ENCODE data around the gene FOXO4.

The FOXO4 gene

DNA sequence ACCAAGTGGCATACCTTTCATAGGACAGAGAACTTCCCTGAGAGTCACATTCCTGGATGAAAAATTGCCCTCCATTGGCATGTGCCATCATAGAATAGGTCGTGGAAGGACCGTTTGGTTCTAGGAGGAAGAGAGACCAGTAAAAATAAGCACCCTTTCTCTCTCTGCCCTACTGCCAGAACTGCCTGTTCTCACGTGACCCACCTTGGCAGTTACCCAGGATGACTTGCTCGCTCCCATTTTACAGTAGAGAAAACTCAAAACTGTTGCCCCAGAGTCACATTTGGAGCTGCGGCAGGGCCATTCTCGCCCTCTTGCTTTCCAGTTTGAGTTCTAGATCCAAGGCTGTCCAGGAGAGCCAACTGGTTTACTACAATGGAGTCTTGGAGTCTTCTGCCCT is 47.9 kb downstream of the FOXO4 start:
- no peak overlapping the region for H3K4ac ChIP-seq (ENCODE audit: low read length)
- H3K27me3 ChIP-seq (ENCODE audit: control insufficient read depth in 3 of 3, insufficient read depth in 3 of 3, low read depth in 1 of 3, low read length in 3 of 3): no peaks in the 10 kb centered on the region
- H3K36me3 ChIP-seq (replicated peaks in 1 of 2; ENCODE audit: control insufficient read depth in 2 of 2, insufficient read depth in 2 of 2, low read length in 2 of 2): peaks cover 8 to 40% of the 10 kb centered on the region in 2 donors
- no peak overlapping the region for H2AK5ac ChIP-seq (ENCODE audit: low read depth, low read length)
- H3K9me3 ChIP-seq (replicated peaks in 1 of 2; ENCODE audit: control insufficient read depth in 2 of 2, insufficient read depth in 1 of 2, low read depth in 1 of 2, low read length in 2 of 2): no peaks in the 10 kb centered on the region
- H3K18ac ChIP-seq (ENCODE audit: low read length): no peak overlapping the region
- no peak overlapping the region for H3K23ac ChIP-seq (ENCODE audit: low read depth, low read length, poor library complexity)
- no peak overlapping the region for H3K4me3 ChIP-seq (ENCODE audit: low read length in 2 of 2)
- H3K4me2 ChIP-seq (ENCODE audit: insufficient read depth, low read length, poor library complexity, severe bottlenecking): no peak overlapping the region
- H2BK5ac ChIP-seq (ENCODE audit: low read length): no peak overlapping the region
- H3K4me1 ChIP-seq (ENCODE audit: control insufficient read depth in 2 of 2, insufficient read depth in 1 of 2, low read depth in 1 of 2, low read length in 2 of 2): peaks cover 8 to 13% of the 10 kb centered on the region in 2 donors
- H2AFZ ChIP-seq (ENCODE audit: low read length): no peak overlapping the region
- no peak overlapping the region for H2BK15ac ChIP-seq (ENCODE audit: low read length)
- WGBS, 2 donors (ENCODE audit: extremely low coverage in 2 of 2, insufficient read length in 2 of 2, insufficient replicate concordance in 1 of 2): no CpG with 5 or more reads among the region's 6 CpGs
- no peak overlapping the region for H3K9ac ChIP-seq (ENCODE audit: low read depth, low read length, poor library complexity)
- no peak overlapping the region for H3K14ac ChIP-seq (ENCODE audit: low read length)
- H2BK12ac ChIP-seq (ENCODE audit: low read length): no peak overlapping the region
- no peak for DNase-seq (ENCODE audit: low spot score)
- H3K27ac ChIP-seq (replicated peaks; ENCODE audit: low read length): no peak overlapping the region
- H3K79me1 ChIP-seq (ENCODE audit: low read depth, low read length): peaks cover 8% of the 10 kb centered on the region
- H4K91ac ChIP-seq (ENCODE audit: low read depth, low read length, poor library complexity): no peak overlapping the region
- no peak overlapping the region for H2BK120ac ChIP-seq (ENCODE audit: low read depth, low read length)
- H4K8ac ChIP-seq (ENCODE audit: low read depth, low read length): no peak overlapping the region

DNA sequence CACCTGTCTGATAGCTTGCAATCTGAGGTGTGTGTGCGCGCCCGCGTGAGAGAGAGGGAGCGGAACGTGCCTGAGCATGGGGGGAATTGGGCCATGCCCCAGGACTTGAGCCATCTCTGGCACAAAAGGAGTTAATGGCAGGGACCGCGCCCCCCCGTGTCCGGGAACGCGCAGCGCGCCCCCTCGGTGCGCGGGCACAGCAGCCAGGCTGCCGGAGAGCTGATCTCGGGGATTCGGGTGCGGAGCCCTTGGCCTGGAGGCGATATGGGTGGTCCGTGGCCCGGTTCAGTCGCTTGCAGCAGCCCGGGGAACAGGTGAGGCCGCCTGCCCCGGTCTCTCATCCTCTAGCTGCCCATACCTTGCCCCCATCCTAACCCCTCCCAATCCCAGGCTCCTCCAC is 49.0 kb downstream of the FOXO4 start, which contains the start of gene NLGN3:
TSS of gene NLGN3 (plus strand) at position 191 of the 400 bp plus-strand sequence. CDS start 2,909 bp downstream, outside the sequence.
- H2BK5ac ChIP-seq (ENCODE audit: low read length): peak within 1 kb of the TSS; percentile 39
- H3K4me1 ChIP-seq (ENCODE audit: control insufficient read depth in 2 of 2, insufficient read depth in 1 of 2, low read depth in 1 of 2, low read length in 2 of 2): peaks cover 8 to 13% of the 10 kb centered on the region in 2 donors
- H3K27ac ChIP-seq (replicated peaks; ENCODE audit: low read length): peak within 1 kb of the TSS; percentile 66
- H2AFZ ChIP-seq (ENCODE audit: low read length): peak within 1 kb of the TSS; percentile 73
- H3K79me1 ChIP-seq (ENCODE audit: low read depth, low read length): peaks cover 9% of the 10 kb centered on the region
- H3K18ac ChIP-seq (ENCODE audit: low read length): peak within 1 kb of the TSS; percentile 85
- peaks cover 2 to 30% of the 10 kb centered on the region in 2 donors for H3K36me3 ChIP-seq (replicated peaks in 1 of 2; ENCODE audit: control insufficient read depth in 2 of 2, insufficient read depth in 2 of 2, low read length in 2 of 2)
- H3K9ac ChIP-seq (ENCODE audit: low read depth, low read length, poor library complexity): peak within 1 kb of the TSS; percentile 0
- H3K27me3 ChIP-seq (ENCODE audit: control insufficient read depth in 3 of 3, insufficient read depth in 3 of 3, low read depth in 1 of 3, low read length in 3 of 3): no peaks in the 10 kb centered on the region
- H4K91ac ChIP-seq (ENCODE audit: low read depth, low read length, poor library complexity): no peak within 1 kb of the TSS
- no peak within 1 kb of the TSS for H3K14ac ChIP-seq (ENCODE audit: low read length)
- no peaks in the 10 kb centered on the region for H3K9me3 ChIP-seq (replicated peaks in 1 of 2; ENCODE audit: control insufficient read depth in 2 of 2, insufficient read depth in 1 of 2, low read depth in 1 of 2, low read length in 2 of 2)
- WGBS, 2 donors (ENCODE audit: extremely low coverage in 2 of 2, insufficient read length in 2 of 2, insufficient replicate concordance in 1 of 2): no CpG with 5 or more reads among the region's 28 CpGs
- no peak within 1 kb of the TSS for H4K8ac ChIP-seq (ENCODE audit: low read depth, low read length)
- H3K4me2 ChIP-seq (ENCODE audit: insufficient read depth, low read length, poor library complexity, severe bottlenecking): peak within 1 kb of the TSS; percentile 75
- peak within 1 kb of the TSS; percentile 48 to 91 for H3K4me3 ChIP-seq (ENCODE audit: low read length in 2 of 2)
- no peak for DNase-seq (ENCODE audit: low spot score)
- no peak within 1 kb of the TSS for H2BK12ac ChIP-seq (ENCODE audit: low read length)
- H2AK5ac ChIP-seq (ENCODE audit: low read depth, low read length): peak within 1 kb of the TSS; percentile 75
- no peak within 1 kb of the TSS for H2BK15ac ChIP-seq (ENCODE audit: low read length)
- no peak within 1 kb of the TSS for H3K23ac ChIP-seq (ENCODE audit: low read depth, low read length, poor library complexity)
- no peak within 1 kb of the TSS for H3K4ac ChIP-seq (ENCODE audit: low read length)
- no peak within 1 kb of the TSS for H2BK120ac ChIP-seq (ENCODE audit: low read depth, low read length)

DNA sequence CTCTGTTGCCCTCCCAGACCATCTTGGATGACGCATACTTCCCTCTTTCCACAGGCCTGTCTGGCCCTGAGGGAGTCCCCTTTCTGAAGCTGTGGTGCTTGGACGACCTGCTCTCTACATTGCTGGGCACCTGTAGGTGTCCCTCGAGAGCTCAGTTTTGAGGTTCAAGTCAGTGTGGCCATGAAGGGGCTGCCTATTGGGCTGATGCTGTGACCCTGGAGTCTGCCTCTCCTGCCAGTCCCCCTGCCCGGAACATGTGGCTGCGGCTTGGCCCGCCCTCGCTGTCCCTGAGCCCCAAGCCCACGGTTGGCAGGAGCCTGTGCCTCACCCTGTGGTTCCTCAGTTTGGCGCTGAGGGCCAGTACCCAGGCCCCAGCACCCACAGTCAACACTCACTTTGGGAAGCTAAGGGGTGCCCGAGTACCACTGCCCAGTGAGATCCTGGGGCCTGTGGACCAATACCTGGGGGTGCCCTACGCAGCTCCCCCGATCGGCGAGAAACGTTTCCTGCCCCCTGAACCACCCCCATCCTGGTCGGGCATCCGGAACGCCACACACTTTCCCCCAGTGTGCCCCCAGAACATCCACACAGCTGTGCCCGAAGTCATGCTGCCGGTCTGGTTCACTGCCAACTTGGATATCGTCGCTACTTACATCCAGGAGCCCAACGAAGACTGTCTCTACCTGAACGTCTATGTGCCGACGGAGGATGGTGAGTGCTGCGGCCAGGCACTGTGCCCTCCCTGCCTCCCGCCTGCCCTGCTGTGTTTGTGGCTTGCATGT is 52.0 kb downstream of the FOXO4 start:
- Histone ChIP-seq H3K4me2 (ENCODE audit: insufficient read depth, low read length, poor library complexity, severe bottlenecking) (peak overlapping the region; percentile 23), H2BK5ac (ENCODE audit: low read length) (no peak overlapping the region), H2BK15ac (ENCODE audit: low read length) (no peak overlapping the region), H2AK5ac (ENCODE audit: low read depth, low read length) (peak overlapping the region; percentile 75), H3K4me3 (ENCODE audit: low read length in 2 of 2) (no peak overlapping the region), H4K8ac (ENCODE audit: low read depth, low read length) (no peak overlapping the region), H3K14ac (ENCODE audit: low read length) (no peak overlapping the region), H3K79me1 (ENCODE audit: low read depth, low read length) (peaks cover 9% of the 10 kb centered on the region), H2BK12ac (ENCODE audit: low read length) (peak overlapping the region; percentile 22), H3K4me1 (ENCODE audit: control insufficient read depth in 2 of 2, insufficient read depth in 1 of 2, low read depth in 1 of 2, low read length in 2 of 2) (peaks cover 8 to 13% of the 10 kb centered on the region in 2 donors), H3K27me3 (ENCODE audit: control insufficient read depth in 3 of 3, insufficient read depth in 3 of 3, low read depth in 1 of 3, low read length in 3 of 3) (no peaks in the 10 kb centered on the region), H3K18ac (ENCODE audit: low read length) (peak overlapping the region; percentile 57), H3K9me3 (replicated peaks in 1 of 2; ENCODE audit: control insufficient read depth in 2 of 2, insufficient read depth in 1 of 2, low read depth in 1 of 2, low read length in 2 of 2) (no peaks in the 10 kb centered on the region), H3K27ac (replicated peaks; ENCODE audit: low read length) (no peak overlapping the region), H4K91ac (ENCODE audit: low read depth, low read length, poor library complexity) (no peak overlapping the region), H3K36me3 (replicated peaks in 1 of 2; ENCODE audit: control insufficient read depth in 2 of 2, insufficient read depth in 2 of 2, low read length in 2 of 2) (peaks cover 0 to 10% of the 10 kb centered on the region in 2 donors), H2AFZ (ENCODE audit: low read length) (no peak overlapping the region), H3K4ac (ENCODE audit: low read length) (no peak overlapping the region), H3K23ac (ENCODE audit: low read depth, low read length, poor library complexity) (no peak overlapping the region), H2BK120ac (ENCODE audit: low read depth, low read length) (no peak overlapping the region), H3K9ac (ENCODE audit: low read depth, low read length, poor library complexity) (no peak overlapping the region)
- WGBS, 2 donors (ENCODE audit: extremely low coverage in 2 of 2, insufficient read length in 2 of 2, insufficient replicate concordance in 1 of 2): no CpG with 5 or more reads among the region's 28 CpGs
- DNase-seq (ENCODE audit: low spot score): no peak

DNA sequence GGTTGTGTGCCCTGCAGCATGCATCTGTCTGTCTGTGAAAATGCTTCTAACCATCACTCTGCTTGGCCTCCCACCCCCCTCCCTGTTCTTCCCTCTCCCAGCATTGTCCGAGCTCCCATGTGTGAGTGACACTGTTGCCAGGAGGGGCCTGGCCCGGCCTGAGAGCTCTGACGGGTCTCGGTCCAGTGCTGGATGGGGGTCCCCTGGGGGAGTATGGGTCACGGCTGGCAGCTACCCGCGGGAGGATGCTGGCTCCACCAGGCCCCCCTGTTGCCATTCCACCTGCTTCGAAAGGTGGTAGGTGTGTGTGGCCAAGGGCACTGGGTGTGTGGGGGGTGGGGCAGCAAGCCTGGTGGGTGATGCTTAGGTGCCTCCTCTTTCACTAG is 52.6 kb downstream of the FOXO4 start:
- DNase-seq (ENCODE audit: low spot score): no peak
- Histone ChIP-seq H3K36me3 (replicated peaks in 1 of 2; ENCODE audit: control insufficient read depth in 2 of 2, insufficient read depth in 2 of 2, low read length in 2 of 2) (peaks cover 0 to 8% of the 10 kb centered on the region in 2 donors), H3K4me3 (ENCODE audit: low read length in 2 of 2) (no peak overlapping the region), H2BK5ac (ENCODE audit: low read length) (no peak overlapping the region), H2BK15ac (ENCODE audit: low read length) (no peak overlapping the region), H3K9ac (ENCODE audit: low read depth, low read length, poor library complexity) (no peak overlapping the region), H2AFZ (ENCODE audit: low read length) (no peak overlapping the region), H3K23ac (ENCODE audit: low read depth, low read length, poor library complexity) (no peak overlapping the region), H3K27me3 (ENCODE audit: control insufficient read depth in 3 of 3, insufficient read depth in 3 of 3, low read depth in 1 of 3, low read length in 3 of 3) (no peaks in the 10 kb centered on the region), H3K27ac (replicated peaks; ENCODE audit: low read length) (no peak overlapping the region), H2AK5ac (ENCODE audit: low read depth, low read length) (no peak overlapping the region), H4K91ac (ENCODE audit: low read depth, low read length, poor library complexity) (no peak overlapping the region), H3K79me1 (ENCODE audit: low read depth, low read length) (peaks cover 9% of the 10 kb centered on the region), H3K14ac (ENCODE audit: low read length) (no peak overlapping the region), H3K9me3 (replicated peaks in 1 of 2; ENCODE audit: control insufficient read depth in 2 of 2, insufficient read depth in 1 of 2, low read depth in 1 of 2, low read length in 2 of 2) (no peaks in the 10 kb centered on the region), H3K18ac (ENCODE audit: low read length) (no peak overlapping the region), H2BK12ac (ENCODE audit: low read length) (no peak overlapping the region), H3K4me1 (ENCODE audit: control insufficient read depth in 2 of 2, insufficient read depth in 1 of 2, low read depth in 1 of 2, low read length in 2 of 2) (peaks cover 8 to 13% of the 10 kb centered on the region in 2 donors), H2BK120ac (ENCODE audit: low read depth, low read length) (no peak overlapping the region), H3K4ac (ENCODE audit: low read length) (no peak overlapping the region), H3K4me2 (ENCODE audit: insufficient read depth, low read length, poor library complexity, severe bottlenecking) (no peak overlapping the region), H4K8ac (ENCODE audit: low read depth, low read length) (no peak overlapping the region)
- WGBS, 2 donors (ENCODE audit: extremely low coverage in 2 of 2, insufficient read length in 2 of 2, insufficient replicate concordance in 1 of 2): no CpG with 5 or more reads among the region's 8 CpGs
